K562 (cell line): ENCODE data around the gene YBX3. TPM values are rescaled to one million over a fixed set of nuclear protein-coding genes. Genes with fewer than 3 reads are reported as not detected.

ENCODE experiments used
- CBFA2T3 ChIP-seq: fragments of 450-650 bp; IDR thresholded peaks from 2 replicates; pipeline ENCODE4 v1.6.1; 2017
- CBX8 ChIP-seq: fragments of 200-600 bp; sonication (generic); IDR thresholded peaks from 2 replicates; pipeline ENCODE4 v1.6.1; 2012; ENCODE audit warnings: borderline replicate concordance, mixed run types, low read depth, mild to moderate bottlenecking, moderate library complexity, mixed read lengths, low read length, control low read depth, inconsistent platforms; ENCODE audit not compliant: poor library complexity, severe bottlenecking; ENCODE audit errors: extremely low read depth
- EGR1 ChIP-seq: fragments of 450-650 bp; conservative IDR thresholded peaks from 2 replicates; pipeline ENCODE4 v1.6.1; 2017; ENCODE audit warnings: mild to moderate bottlenecking
- ETV1 ChIP-seq: fragments of 450-650 bp; conservative IDR thresholded peaks from 2 replicates; pipeline ENCODE4 v1.6.1; 2016; ENCODE audit warnings: missing genetic modification characterization, control low read depth, low read depth, missing compliant biosample characterization
- LARP7 ChIP-seq: fragments of 450-650 bp; IDR thresholded peaks from 2 replicates; pipeline ENCODE4 v1.6.1; 2016
- MAFK ChIP-seq: IDR thresholded peaks from 2 replicates; pipeline ENCODE4 v1.6.1; 2011; ENCODE audit warnings: low read length, improper control_type of control experiment
- MCM3 ChIP-seq: fragments of 450-650 bp; IDR thresholded peaks from 2 replicates; pipeline ENCODE4 v1.6.1; 2016
- MTA2 ChIP-seq: fragments of 450-650 bp; IDR thresholded peaks from 2 replicates; pipeline ENCODE4 v1.6.1; 2016; ENCODE audit warnings: low read depth
- NFE2 ChIP-seq: IDR thresholded peaks from 2 replicates; pipeline ENCODE4 v1.6.1; 2014; ENCODE audit warnings: antibody characterized with exemption, low read depth
- POLR3A ChIP-seq: IDR thresholded peaks from 2 replicates; pipeline ENCODE4 v1.6.1; 2011; ENCODE audit warnings: borderline replicate concordance, mild to moderate bottlenecking, moderate library complexity; ENCODE audit not compliant: insufficient read length, insufficient read depth; ENCODE audit errors: extremely low read depth
- PTTG1 ChIP-seq: fragments of 450-650 bp; IDR thresholded peaks from 2 replicates; pipeline ENCODE4 v1.6.1; 2016; ENCODE audit warnings: low read depth, mild to moderate bottlenecking, missing genetic modification characterization, missing compliant biosample characterization
- RAD51 ChIP-seq: fragments of 450-650 bp; IDR thresholded peaks from 2 replicates; pipeline ENCODE4 v1.7.1; 2016; ENCODE audit warnings: low read depth, mild to moderate bottlenecking, borderline replicate concordance
- SAP30 ChIP-seq: fragments of 200-600 bp; sonication (generic); IDR thresholded peaks from 2 replicates; pipeline ENCODE4 v1.6.1; 2012; ENCODE audit warnings: borderline replicate concordance, low read depth, mild to moderate bottlenecking, moderate library complexity, low read length, control low read depth, inconsistent platforms; ENCODE audit not compliant: insufficient read depth, poor library complexity, severe bottlenecking
- TAF7 ChIP-seq: fragments of 450-650 bp; IDR thresholded peaks from 2 replicates; pipeline ENCODE4 v1.6.1; 2016; ENCODE audit warnings: missing genetic modification characterization, missing compliant biosample characterization
- TBP ChIP-seq: optimal IDR thresholded peaks from 2 replicates; pipeline ENCODE3; 2011; ENCODE audit warnings: low read depth, low read length, improper control_type of control experiment
- ZNF707 ChIP-seq: fragments of 250-450 bp; sonication (Bioruptor Pico); conservative IDR thresholded peaks from 2 replicates; pipeline ENCODE4 v1.8.0; 2022; ENCODE audit warnings: inconsistent platforms, mild to moderate bottlenecking, moderate library complexity
- polyA plus RNA-seq, 8 experiments: library from polyadenylated mRNA; depleted of rRNA in 4 of 8; stranded (reverse) in 5 of 8; unstranded in 3 of 8; fragments of >200 nt; fragmentation: Nextera tagmentation in 2 of 8; fragmentation: Illumina TruSeq in 1 of 8; extraction: Ambion mirVana in 2 of 8; extraction: Trizol in 1 of 8; gene quantifications; 2 replicates each; pipeline versions ENCODE4 v1.2.1 to v1.2.3, GENCODE V29; 2011 to 2014; ENCODE audit warnings: inconsistent platforms in 1 of 8, missing spikeins in 1 of 8
- total RNA-seq, 7 experiments: library from RNA; depleted of rRNA in 6 of 7; stranded (reverse); fragments of >200 nt in 6 of 7; fragmentation: Illumina TruSeq in 2 of 7; extraction: Trizol in 2 of 7; gene quantifications; 2 replicates each; pipeline versions ENCODE4 v1.2.1 to v1.2.3, GENCODE V29; 2011 to 2021; ENCODE audit warnings: low replicate concordance in 1 of 7
- TF ChIP-seq, protein P1 (sequence below): fragments of 450-650 bp; formaldehyde crosslinking; IDR thresholded peaks from 2 replicates; pipeline ENCODE4 v1.4.0; 2020; ENCODE audit warnings: mild to moderate bottlenecking, moderate library complexity
- TF ChIP-seq, protein P2 (sequence below): fragments of 450-650 bp; IDR thresholded peaks from 2 replicates; pipeline ENCODE4 v1.6.1; 2014; ENCODE audit warnings: low read depth, mild to moderate bottlenecking, moderate library complexity, borderline replicate concordance
- TF ChIP-seq, protein P3 (sequence below): fragments of 250-450 bp; sonication (Bioruptor Pico); IDR thresholded peaks from 2 replicates; pipeline ENCODE4 v1.5.1; 2021; ENCODE audit warnings: mild to moderate bottlenecking
- TF ChIP-seq, protein P4 (sequence below), 2 experiments: fragments of 450-650 bp in 1 of 2; sonication (generic) in 1 of 2; formaldehyde crosslinking in 1 of 2; IDR thresholded peaks in 1 of 2; conservative IDR thresholded peaks in 1 of 2; 2 replicates each; pipeline versions ENCODE4 v1.6.1 to v1.8.1; 2016 to 2023; ENCODE audit warnings: mild to moderate bottlenecking in 2 of 2, moderate library complexity in 2 of 2, inconsistent platforms in 1 of 2, missing genetic modification reagents in 1 of 2

The YBX3 gene
- total and polyA plus RNA-seq, 9 of the 15 experiments (the other 6 are each of a cell fraction or from before 2014, with no cell fraction given), result 47.0 to 239 (median 81.5) TPM

DNA sequence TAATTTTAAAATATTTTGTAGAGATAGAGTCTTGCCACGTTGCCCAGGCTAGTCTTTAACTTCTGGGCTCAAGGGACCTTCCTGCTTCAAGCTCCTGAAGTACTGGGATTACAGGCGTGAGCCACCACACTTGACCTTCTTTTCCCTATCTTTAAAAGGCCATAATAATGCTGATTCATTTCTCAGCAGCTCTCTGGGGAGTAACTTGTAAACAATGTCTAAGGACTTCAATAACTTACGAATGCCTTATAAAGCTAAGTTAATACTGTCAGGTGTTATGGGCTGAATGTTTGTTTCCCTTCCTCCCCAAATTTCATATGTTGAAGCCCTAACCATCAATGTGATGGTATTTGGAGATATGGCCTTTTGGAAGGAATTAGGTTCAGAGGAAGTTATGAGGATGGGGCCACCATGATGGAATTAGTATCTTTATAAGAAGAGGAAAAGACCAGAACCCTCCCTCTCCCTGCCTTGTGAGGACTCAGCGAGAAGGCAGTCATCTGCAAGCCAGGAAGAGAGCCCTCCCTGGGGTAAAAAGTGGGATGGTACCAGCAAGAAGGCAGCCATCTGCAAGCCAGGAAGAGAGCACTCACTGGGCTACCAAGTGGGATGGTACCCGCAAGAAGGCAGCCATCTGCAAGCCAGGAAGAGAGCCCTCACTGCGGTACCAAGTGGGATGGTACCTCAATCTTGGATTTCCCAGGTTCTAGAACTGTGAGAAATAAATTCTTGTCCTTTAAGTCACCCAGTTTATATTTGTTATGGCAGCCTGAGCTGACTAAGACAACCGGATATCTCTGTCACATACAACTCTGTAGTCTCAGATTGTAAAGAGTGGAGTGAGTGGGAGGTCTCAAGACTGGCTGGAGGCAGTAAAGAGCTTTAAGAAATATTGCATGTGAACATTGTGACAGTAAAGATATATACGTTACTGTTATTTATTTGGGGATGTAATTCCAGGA is 16.3 kb upstream of the YBX3 start (continued):
- TF ChIP-seq, protein P1, sequence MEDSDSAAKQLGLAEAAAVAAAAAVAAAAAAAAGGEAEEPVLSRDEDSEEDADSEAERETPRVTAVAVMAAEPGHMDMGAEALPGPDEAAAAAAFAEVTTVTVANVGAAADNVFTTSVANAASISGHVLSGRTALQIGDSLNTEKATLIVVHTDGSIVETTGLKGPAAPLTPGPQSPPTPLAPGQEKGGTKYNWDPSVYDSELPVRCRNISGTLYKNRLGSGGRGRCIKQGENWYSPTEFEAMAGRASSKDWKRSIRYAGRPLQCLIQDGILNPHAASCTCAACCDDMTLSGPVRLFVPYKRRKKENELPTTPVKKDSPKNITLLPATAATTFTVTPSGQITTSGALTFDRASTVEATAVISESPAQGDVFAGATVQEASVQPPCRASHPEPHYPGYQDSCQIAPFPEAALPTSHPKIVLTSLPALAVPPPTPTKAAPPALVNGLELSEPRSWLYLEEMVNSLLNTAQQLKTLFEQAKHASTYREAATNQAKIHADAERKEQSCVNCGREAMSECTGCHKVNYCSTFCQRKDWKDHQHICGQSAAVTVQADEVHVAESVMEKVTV (CRISPR knock-in tag), result no peak
- TF ChIP-seq RAD51 (no peak), PTTG1 (no peak), TBP (peak; percentile 22), ZNF707 (CRISPR knock-in tag) (no peak), TAF7 (tag) (peak; percentile 38; the same call in 1 of the 2 replicates), MTA2 (no peak), LARP7 (no peak), MCM3 (no peak), ETV1 (tag) (peak; percentile 32; the same call in 1 of the 2 replicates), CBX8 (no peak), EGR1 (0 out of 2 replicates have a peak, but pooled peaks have one; percentile 19), NFE2 (peak; percentile 83), CBFA2T3 (peak; percentile 19), SAP30 (no peak), POLR3A (no peak), MAFK (peak; percentile 50; the same call in 1 of the 2 replicates)
- TF ChIP-seq, protein P2, sequence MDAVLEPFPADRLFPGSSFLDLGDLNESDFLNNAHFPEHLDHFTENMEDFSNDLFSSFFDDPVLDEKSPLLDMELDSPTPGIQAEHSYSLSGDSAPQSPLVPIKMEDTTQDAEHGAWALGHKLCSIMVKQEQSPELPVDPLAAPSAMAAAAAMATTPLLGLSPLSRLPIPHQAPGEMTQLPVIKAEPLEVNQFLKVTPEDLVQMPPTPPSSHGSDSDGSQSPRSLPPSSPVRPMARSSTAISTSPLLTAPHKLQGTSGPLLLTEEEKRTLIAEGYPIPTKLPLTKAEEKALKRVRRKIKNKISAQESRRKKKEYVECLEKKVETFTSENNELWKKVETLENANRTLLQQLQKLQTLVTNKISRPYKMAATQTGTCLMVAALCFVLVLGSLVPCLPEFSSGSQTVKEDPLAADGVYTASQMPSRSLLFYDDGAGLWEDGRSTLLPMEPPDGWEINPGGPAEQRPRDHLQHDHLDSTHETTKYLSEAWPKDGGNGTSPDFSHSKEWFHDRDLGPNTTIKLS, result no peak
- TF ChIP-seq, protein P3, sequence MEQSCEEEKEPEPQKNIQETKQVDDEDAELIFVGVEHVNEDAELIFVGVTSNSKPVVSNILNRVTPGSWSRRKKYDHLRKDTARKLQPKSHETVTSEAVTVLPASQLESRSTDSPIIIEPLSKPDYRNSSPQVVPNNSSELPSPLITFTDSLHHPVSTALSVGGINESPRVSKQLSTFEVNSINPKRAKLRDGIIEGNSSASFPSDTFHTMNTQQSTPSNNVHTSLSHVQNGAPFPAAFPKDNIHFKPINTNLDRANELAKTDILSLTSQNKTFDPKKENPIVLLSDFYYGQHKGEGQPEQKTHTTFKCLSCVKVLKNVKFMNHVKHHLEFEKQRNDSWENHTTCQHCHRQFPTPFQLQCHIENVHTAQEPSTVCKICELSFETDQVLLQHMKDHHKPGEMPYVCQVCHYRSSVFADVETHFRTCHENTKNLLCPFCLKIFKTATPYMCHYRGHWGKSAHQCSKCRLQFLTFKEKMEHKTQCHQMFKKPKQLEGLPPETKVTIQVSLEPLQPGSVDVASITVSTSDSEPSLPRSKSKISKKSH (CRISPR knock-in tag), result no peak
- TF ChIP-seq, protein P4, sequence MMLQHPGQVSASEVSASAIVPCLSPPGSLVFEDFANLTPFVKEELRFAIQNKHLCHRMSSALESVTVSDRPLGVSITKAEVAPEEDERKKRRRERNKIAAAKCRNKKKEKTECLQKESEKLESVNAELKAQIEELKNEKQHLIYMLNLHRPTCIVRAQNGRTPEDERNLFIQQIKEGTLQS (IDR thresholded peaks at IDR 0.05), result no peak
- TF ChIP-seq, protein P4 (CRISPR knock-in tag; conservative IDR thresholded peaks at IDR 0.05), result no peak
